Activated naive CD8-positive, alpha-beta T cell treated with anti-CD3 and anti-CD28 coated beads for 36 hours (primary cell): ENCODE measurements around the gene TJP3. TPM values are rescaled to one million over a fixed set of nuclear protein-coding genes. Genes with fewer than 3 reads are reported as not detected.

Experiments
- DNase-seq: peaks from one replicate; pipeline ENCODE4 v3.0.0; 2021
- H3K27ac Mint-ChIP-seq: one replicate; pipeline ENCODE4 v1.8.0; 2022; ENCODE audit warnings: mild to moderate bottlenecking, moderate library complexity, mixed read lengths
- H3K27me3 Mint-ChIP-seq: one replicate; pipeline ENCODE4 v1.8.0; 2022; ENCODE audit warnings: mild to moderate bottlenecking, mixed read lengths
- H3K36me3 Mint-ChIP-seq: one replicate; pipeline ENCODE4 v1.8.0; 2021; ENCODE audit warnings: mild to moderate bottlenecking, mixed read lengths
- H3K4me1 Mint-ChIP-seq: one replicate; pipeline ENCODE4 v1.8.0; 2021; ENCODE audit warnings: mixed read lengths
- H3K4me3 Mint-ChIP-seq: one replicate; pipeline ENCODE4 v1.8.0; 2022; ENCODE audit warnings: mild to moderate bottlenecking, moderate library complexity, mixed read lengths
- H3K9me3 Mint-ChIP-seq: one replicate; pipeline ENCODE4 v1.8.0; 2022; ENCODE audit warnings: mixed read lengths
- total RNA-seq, 2 experiments: library from RNA; stranded (reverse); gene quantifications; one replicate each; pipeline ENCODE4 v1.2.3, GENCODE V29; 2021

TJP3 gene
- total RNA-seq, 2 experiments from 2014 or later, result 0.24 to 0.39 TPM

- H3K9me3 Mint-ChIP-seq, result no peaks in the 10 kb centered on the region
- H3K4me1 Mint-ChIP-seq, result peaks cover 27% of the 10 kb centered on the region
- no peak for DNase-seq
- no peak overlapping the region for H3K27ac Mint-ChIP-seq
- no peaks in the 10 kb centered on the region for H3K36me3 Mint-ChIP-seq
- H3K4me3 Mint-ChIP-seq, result no peak overlapping the region
- H3K27me3 Mint-ChIP-seq, result no peaks in the 10 kb centered on the region
Observed at GRCh38 chr19:3669082-3669946, 38.9 kb upstream of the TJP3 start.

DNA sequence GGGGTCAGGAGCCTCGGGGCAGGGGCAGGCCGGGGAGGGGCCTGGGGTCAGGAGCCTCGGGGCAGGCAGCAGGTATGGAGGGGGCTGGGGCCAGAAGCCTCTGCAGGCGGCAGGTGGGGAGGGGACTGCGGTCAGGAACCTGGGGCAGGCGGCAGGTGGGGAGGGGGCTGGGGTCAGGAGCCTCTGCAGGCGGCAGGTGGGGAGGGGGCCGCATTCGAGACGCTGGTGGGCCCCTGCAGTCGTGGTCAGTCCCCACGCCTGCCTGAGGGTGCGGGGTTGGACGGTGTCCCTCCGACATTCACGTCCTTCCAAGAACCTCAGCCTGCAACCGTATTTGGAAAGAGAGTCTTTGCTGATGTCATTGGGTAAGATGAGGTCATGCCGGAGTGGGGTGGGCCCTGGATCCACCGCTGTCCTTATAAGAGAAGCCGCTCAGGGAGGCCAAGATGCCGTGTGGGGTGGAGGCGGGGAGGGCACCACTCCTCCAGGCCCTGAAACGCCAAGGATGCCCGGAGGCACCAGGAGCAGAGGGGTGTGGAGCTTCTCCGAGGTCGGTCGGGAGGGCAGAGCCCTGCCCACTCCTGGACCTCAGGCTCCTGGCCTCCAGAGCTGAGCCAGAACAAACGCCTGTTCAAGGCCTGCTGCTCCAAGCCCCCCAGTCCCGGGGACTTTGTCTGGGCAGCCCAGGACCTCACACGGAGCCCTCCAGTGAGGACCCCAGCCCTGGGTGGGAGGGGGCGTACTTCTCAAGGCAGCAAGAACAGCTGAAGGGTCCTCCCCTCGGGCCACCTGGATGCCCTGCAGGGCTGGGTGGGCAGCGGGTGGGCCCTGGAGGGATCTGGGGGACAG is 38.0 kb upstream of the TJP3 start:
- Mint-ChIP-seq H3K9me3 (no peaks in the 10 kb centered on the region), H3K27me3 (no peaks in the 10 kb centered on the region), H3K27ac (no peak overlapping the region), H3K4me1 (peaks cover 27% of the 10 kb centered on the region), H3K36me3 (peaks cover 5% of the 10 kb centered on the region), H3K4me3 (no peak overlapping the region)
- no peak for DNase-seq

GRCh38 chr19:3670796-3671679 is 37.1 kb upstream of the TJP3 start:
- peak overlapping the region; percentile 80 for H3K27ac Mint-ChIP-seq
- H3K4me1 Mint-ChIP-seq, result peaks cover 26% of the 10 kb centered on the region
- DNase-seq, result peak; percentile 76
- no peaks in the 10 kb centered on the region for H3K9me3 Mint-ChIP-seq
- H3K4me3 Mint-ChIP-seq, result peak overlapping the region; percentile 67
- no peaks in the 10 kb centered on the region for H3K27me3 Mint-ChIP-seq
- H3K36me3 Mint-ChIP-seq, result peaks cover 5% of the 10 kb centered on the region

DNA sequence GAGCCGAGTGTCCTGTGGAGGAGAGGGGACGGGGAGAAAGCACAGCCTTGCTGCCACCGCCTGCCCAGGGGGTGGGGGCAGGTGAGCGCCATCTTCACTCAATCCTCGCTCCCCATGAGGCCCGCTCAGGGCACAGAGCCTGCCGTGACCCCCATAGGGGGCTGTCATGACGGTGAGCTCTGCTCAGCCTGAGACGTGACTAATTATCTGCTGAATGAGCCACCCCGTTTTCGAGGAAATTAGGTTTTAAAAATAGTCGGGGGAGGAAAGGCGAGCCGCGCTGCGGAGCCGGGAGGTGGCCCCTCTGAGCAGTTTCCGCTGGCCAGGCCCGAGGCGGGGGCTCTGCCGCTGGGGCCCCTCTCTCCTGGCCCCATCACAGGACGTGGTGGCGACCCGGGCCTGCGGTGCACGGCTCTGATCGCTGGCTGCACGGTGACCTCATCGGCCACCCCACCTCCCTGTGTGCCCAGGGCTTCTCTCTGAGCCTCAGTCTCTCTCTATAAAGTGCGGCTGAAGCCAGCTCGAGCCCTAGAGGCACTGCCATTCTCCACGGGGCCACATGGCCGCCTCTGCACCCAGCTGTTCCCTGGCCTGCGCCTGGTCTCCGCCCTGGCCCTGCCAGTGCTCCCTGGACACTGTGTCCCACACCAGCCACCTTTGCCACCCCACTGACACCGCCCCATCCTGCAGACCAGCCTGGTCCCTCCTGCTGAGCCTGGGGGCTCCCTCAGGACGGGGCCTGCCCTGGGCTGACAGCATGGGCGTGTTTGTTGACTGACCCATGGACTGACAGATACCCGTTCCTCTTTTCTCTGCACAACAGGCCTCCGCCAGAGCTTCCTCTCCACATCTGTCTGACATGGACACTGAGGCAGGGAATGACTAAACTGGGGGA is 36.3 kb upstream of the TJP3 start:
- Mint-ChIP-seq H3K4me1 (peaks cover 25% of the 10 kb centered on the region), H3K27me3 (no peaks in the 10 kb centered on the region), H3K36me3 (peaks cover 5% of the 10 kb centered on the region), H3K27ac (peak overlapping the region; percentile 72), H3K9me3 (no peaks in the 10 kb centered on the region), H3K4me3 (peak overlapping the region; percentile 43)
- DNase-seq, result peak; percentile 70

DNA sequence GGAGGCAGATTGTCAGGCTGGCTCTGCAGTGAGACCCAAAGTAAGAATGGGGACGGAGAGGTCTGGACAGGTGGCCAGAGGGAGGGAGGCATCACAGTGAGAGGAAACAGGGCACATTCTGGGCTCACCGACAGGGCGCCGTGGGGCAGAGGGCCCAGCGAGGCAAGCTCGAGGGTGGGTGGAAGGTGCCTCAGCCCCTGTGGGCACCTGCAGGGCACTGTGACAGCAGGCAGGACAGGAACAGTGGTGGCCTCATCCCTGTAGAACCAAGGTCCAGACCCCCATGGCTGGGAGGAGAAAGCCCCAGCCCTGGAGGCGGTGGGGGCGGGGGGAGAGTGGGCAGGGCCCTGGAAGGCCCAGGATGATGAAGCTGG is 35.6 kb upstream of the TJP3 start:
- DNase-seq, result no peak
- Mint-ChIP-seq H3K36me3 (peaks cover 5% of the 10 kb centered on the region), H3K4me3 (no peak overlapping the region), H3K27ac (no peak overlapping the region), H3K9me3 (no peaks in the 10 kb centered on the region), H3K27me3 (no peaks in the 10 kb centered on the region), H3K4me1 (peaks cover 22% of the 10 kb centered on the region)

- Mint-ChIP-seq H3K4me3 (no peak overlapping the region), H3K36me3 (peaks cover 5% of the 10 kb centered on the region), H3K4me1 (peaks cover 22% of the 10 kb centered on the region), H3K27me3 (no peaks in the 10 kb centered on the region), H3K27ac (no peak overlapping the region), H3K9me3 (no peaks in the 10 kb centered on the region)
- no peak for DNase-seq
Observed at GRCh38 chr19:3672993-3673392, 35.2 kb upstream of the TJP3 start.

- H3K4me1 Mint-ChIP-seq, result peaks cover 20% of the 10 kb centered on the region
- peaks cover 5% of the 10 kb centered on the region for H3K36me3 Mint-ChIP-seq
- H3K4me3 Mint-ChIP-seq, result no peak overlapping the region
- H3K27me3 Mint-ChIP-seq, result no peaks in the 10 kb centered on the region
- no peak for DNase-seq
- no peaks in the 10 kb centered on the region for H3K9me3 Mint-ChIP-seq
- no peak overlapping the region for H3K27ac Mint-ChIP-seq
Observed at GRCh38 chr19:3673506-3674439, 34.4 kb upstream of the TJP3 start.

DNA sequence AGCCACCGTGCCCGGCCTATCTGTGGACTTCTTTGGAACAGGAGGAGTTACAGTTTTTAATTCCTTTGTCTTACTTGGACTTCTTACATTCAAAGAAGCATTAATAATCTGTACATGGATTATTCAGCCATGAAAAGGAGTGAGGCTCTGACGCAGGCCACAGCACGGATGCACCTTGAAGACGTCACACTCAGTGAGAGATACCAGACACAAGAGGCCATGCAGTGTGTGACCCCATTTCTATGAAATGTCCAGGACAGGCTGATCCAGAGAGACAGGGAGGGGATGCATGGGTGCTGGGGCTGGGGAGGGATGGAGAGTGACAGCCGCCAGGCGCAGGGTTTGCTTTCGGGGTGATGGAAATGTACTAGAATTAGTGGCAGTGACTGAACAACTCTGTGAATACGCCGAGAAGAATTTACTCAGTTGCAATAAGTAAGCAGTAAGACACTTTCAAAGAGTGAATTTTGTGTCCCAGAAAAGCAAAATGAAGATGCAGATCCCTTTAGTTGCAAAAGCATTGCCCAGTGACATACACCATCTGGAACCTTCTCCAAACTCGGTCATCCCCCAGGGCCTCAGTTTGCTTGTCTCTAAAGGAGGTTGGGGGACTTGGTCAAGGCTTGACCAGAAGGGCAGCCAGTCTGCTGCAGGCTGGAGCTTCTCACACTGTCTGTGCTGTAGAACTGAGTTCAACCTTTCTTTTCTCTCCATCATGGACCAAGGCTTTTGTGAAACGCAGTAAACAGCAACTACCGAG is 33.2 kb upstream of the TJP3 start:
- DNase-seq, result no peak
- Mint-ChIP-seq H3K27ac (no peak overlapping the region), H3K4me3 (no peak overlapping the region), H3K4me1 (peaks cover 18% of the 10 kb centered on the region), H3K36me3 (peaks cover 5% of the 10 kb centered on the region), H3K27me3 (no peaks in the 10 kb centered on the region), H3K9me3 (no peaks in the 10 kb centered on the region)

- H3K4me1 Mint-ChIP-seq, result no peaks in the 10 kb centered on the region
- no peaks in the 10 kb centered on the region for H3K27me3 Mint-ChIP-seq
- no peak overlapping the region for H3K4me3 Mint-ChIP-seq
- H3K36me3 Mint-ChIP-seq, result peaks cover 7% of the 10 kb centered on the region
- H3K9me3 Mint-ChIP-seq, result no peaks in the 10 kb centered on the region
- no peak for DNase-seq
- no peak overlapping the region for H3K27ac Mint-ChIP-seq
Observed at GRCh38 chr19:3678188-3678587, 30.0 kb upstream of the TJP3 start.

GRCh38 chr19:3679138-3679537 is 29.0 kb upstream of the TJP3 start:
- no peak overlapping the region for H3K4me3 Mint-ChIP-seq
- no peak overlapping the region for H3K27ac Mint-ChIP-seq
- no peaks in the 10 kb centered on the region for H3K9me3 Mint-ChIP-seq
- H3K27me3 Mint-ChIP-seq, result no peaks in the 10 kb centered on the region
- H3K4me1 Mint-ChIP-seq, result peaks cover 5% of the 10 kb centered on the region
- no peak for DNase-seq
- H3K36me3 Mint-ChIP-seq, result peaks cover 13% of the 10 kb centered on the region

DNA sequence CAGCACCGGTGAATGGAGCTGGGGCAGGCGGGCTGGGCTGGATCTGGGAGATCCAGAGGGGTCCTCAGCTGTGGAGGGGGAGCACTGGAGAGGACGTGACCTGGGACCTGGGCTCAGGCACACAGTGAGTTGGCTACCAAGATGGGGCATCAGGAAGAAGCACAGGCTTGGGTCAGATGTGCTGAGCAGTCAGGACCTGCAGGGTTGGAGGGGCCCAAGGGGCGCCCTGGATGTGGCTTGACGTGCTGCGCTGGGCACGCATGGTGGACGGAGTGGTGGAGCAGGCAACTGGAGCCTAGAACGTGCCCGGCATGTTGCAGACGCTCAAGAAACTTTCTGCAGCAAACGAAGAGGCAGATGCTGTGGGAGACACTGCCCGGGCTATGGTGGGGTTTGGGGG is 28.6 kb upstream of the TJP3 start:
- Mint-ChIP-seq H3K27me3 (no peaks in the 10 kb centered on the region), H3K27ac (no peak overlapping the region), H3K4me3 (no peak overlapping the region), H3K4me1 (peaks cover 6% of the 10 kb centered on the region), H3K36me3 (peaks cover 16% of the 10 kb centered on the region), H3K9me3 (no peaks in the 10 kb centered on the region)
- no peak for DNase-seq

GRCh38 chr19:3680939-3681338 is 27.2 kb upstream of the TJP3 start:
- Mint-ChIP-seq H3K4me1 (peaks cover 6% of the 10 kb centered on the region), H3K27ac (no peak overlapping the region), H3K36me3 (peaks cover 22% of the 10 kb centered on the region), H3K4me3 (no peak overlapping the region), H3K27me3 (no peaks in the 10 kb centered on the region), H3K9me3 (no peaks in the 10 kb centered on the region)
- DNase-seq, result no peak

DNA sequence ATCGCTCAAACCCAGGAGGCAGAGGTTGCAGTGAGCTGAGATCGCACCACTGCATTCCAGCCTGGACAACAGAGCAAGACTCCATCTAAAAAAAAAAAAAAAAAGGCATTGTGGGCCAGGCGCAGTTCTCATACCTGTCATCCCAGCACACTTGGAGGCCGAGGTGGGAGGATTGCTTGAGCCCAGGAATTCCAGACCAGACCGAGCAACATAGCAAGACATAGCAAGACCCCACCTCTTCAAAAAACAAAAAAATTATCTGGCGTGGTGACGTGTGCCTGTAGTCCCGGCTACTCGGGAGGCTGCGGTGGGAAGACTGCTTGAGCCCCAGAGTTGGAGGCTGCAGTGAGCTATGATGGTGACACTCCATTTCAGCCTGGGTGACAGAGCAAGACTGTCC is 25.9 kb upstream of the TJP3 start:
- Mint-ChIP-seq H3K36me3 (peaks cover 23% of the 10 kb centered on the region), H3K9me3 (no peaks in the 10 kb centered on the region), H3K4me3 (no peak overlapping the region), H3K27me3 (no peaks in the 10 kb centered on the region), H3K4me1 (peaks cover 11% of the 10 kb centered on the region), H3K27ac (no peak overlapping the region)
- no peak for DNase-seq
